GM12878 (cell line): ENCODE measurements around the gene HS1BP3. TPM values are rescaled to one million over a fixed set of nuclear protein-coding genes. Genes with fewer than 3 reads are reported as not detected.

Experiments used
- CREB1 ChIP-seq: IDR thresholded peaks from 2 replicates; pipeline ENCODE4 v1.6.1; 2012; ENCODE audit warnings: low read depth, mild to moderate bottlenecking, inconsistent platforms
- CUX1 ChIP-seq: IDR thresholded peaks from 2 replicates; pipeline ENCODE4 v1.6.1; 2012; ENCODE audit warnings: improper control_type of control experiment, low read depth, low read length; ENCODE audit not compliant: insufficient replicate concordance
- ESRRA ChIP-seq: IDR thresholded peaks from 2 replicates; pipeline ENCODE4 v1.6.1; 2012; ENCODE audit warnings: mild to moderate bottlenecking, low read length, improper control_type of control experiment
- NR2F1 ChIP-seq: fragments of 450-650 bp; conservative IDR thresholded peaks from 2 replicates; pipeline ENCODE4 v1.6.1; 2017; ENCODE audit warnings: mild to moderate bottlenecking
- RFX5 ChIP-seq: IDR thresholded peaks from 2 replicates; pipeline ENCODE4 v1.6.1; 2011; ENCODE audit warnings: low read depth, low read length, improper control_type of control experiment
- SMAD5 ChIP-seq: IDR thresholded peaks from 2 replicates; pipeline ENCODE4 v1.6.1; 2016; ENCODE audit warnings: antibody characterized with exemption, low read depth
- SPI1 ChIP-seq: IDR thresholded peaks from 2 replicates; pipeline ENCODE4 v1.6.1; 2011; ENCODE audit warnings: low read depth, mild to moderate bottlenecking, low read length, moderate library complexity, borderline replicate concordance; ENCODE audit not compliant: insufficient read depth
- SRF ChIP-seq, 2 experiments: IDR thresholded peaks; 2 replicates each; pipeline ENCODE4 v1.6.1; 2011; ENCODE audit warnings: low read depth in 2 of 2, low read length in 2 of 2, mild to moderate bottlenecking in 1 of 2, moderate library complexity in 1 of 2
- TBL1XR1 ChIP-seq: IDR thresholded peaks from 2 replicates; pipeline ENCODE4 v1.6.1; 2012; ENCODE audit warnings: low read depth, low read length, improper control_type of control experiment
- polyA plus RNA-seq, 11 experiments: library from polyadenylated mRNA; depleted of rRNA in 4 of 11; unstranded in 6 of 11; stranded (reverse) in 5 of 11; fragments of >200 nt; fragmentation: Nextera tagmentation in 4 of 11; fragmentation: Illumina TruSeq in 1 of 11; extraction: Ambion mirVana in 4 of 11; extraction: Trizol in 1 of 11; gene quantifications; 1 replicate in 1 of 11; 2 replicates in 10 of 11; pipeline versions ENCODE4 v1.2.1 to v1.2.3, GENCODE V29; 2011 to 2016; ENCODE audit warnings: inconsistent platforms in 2 of 11, missing spikeins in 2 of 11, low read depth in 1 of 11
- total RNA-seq, 4 experiments: library from RNA; depleted of rRNA in 3 of 4; stranded (reverse); fragments of >200 nt in 3 of 4; fragmentation: Illumina TruSeq in 1 of 4; extraction: Trizol in 1 of 4; gene quantifications; 2 replicates each; pipeline versions ENCODE4 v1.2.1 to v1.2.3, GENCODE V29; 2013 to 2021
- TF ChIP-seq, protein P1 (sequence below): fragments of 450-650 bp; IDR thresholded peaks from 2 replicates; pipeline ENCODE4 v1.6.1; 2017; ENCODE audit warnings: antibody characterized with exemption, mild to moderate bottlenecking, moderate library complexity
- TF ChIP-seq, protein P2 (sequence below): fragments of 450-650 bp; IDR thresholded peaks from 2 replicates; pipeline ENCODE4 v1.6.1; 2017; ENCODE audit warnings: mild to moderate bottlenecking, moderate library complexity
- TF ChIP-seq, protein P3 (sequence below): fragments of 450-650 bp; IDR thresholded peaks from 2 replicates; pipeline ENCODE4 v1.6.1; 2018; ENCODE audit warnings: borderline replicate concordance, mild to moderate bottlenecking; ENCODE audit not compliant: partially characterized antibody

The HS1BP3 gene
- total and polyA plus RNA-seq, 10 of the 15 experiments (the other 5 are each of a cell fraction or from before 2014, with no cell fraction given) = 0.47 to 7.2 (median 4.6) TPM

- TF ChIP-seq CUX1 (no peak), TBL1XR1 (peak; percentile 65; the same call in 1 of the 2 replicates), SRF (IDR thresholded peaks at IDR 0.05; ENCODE audit: low read depth in 2 of 2, low read length in 2 of 2) (peak; percentile 6 to 40; a peak in 1 of 4 replicates), RFX5 (no peak), SPI1 (peak; percentile 40; the same call in 1 of the 2 replicates), CREB1 (peak; percentile 90), ESRRA (no peak), SMAD5 (0 out of 2 replicates have a peak, but pooled peaks have one; percentile 32), NR2F1 (peak; percentile 78)
- TF ChIP-seq, protein P1, sequence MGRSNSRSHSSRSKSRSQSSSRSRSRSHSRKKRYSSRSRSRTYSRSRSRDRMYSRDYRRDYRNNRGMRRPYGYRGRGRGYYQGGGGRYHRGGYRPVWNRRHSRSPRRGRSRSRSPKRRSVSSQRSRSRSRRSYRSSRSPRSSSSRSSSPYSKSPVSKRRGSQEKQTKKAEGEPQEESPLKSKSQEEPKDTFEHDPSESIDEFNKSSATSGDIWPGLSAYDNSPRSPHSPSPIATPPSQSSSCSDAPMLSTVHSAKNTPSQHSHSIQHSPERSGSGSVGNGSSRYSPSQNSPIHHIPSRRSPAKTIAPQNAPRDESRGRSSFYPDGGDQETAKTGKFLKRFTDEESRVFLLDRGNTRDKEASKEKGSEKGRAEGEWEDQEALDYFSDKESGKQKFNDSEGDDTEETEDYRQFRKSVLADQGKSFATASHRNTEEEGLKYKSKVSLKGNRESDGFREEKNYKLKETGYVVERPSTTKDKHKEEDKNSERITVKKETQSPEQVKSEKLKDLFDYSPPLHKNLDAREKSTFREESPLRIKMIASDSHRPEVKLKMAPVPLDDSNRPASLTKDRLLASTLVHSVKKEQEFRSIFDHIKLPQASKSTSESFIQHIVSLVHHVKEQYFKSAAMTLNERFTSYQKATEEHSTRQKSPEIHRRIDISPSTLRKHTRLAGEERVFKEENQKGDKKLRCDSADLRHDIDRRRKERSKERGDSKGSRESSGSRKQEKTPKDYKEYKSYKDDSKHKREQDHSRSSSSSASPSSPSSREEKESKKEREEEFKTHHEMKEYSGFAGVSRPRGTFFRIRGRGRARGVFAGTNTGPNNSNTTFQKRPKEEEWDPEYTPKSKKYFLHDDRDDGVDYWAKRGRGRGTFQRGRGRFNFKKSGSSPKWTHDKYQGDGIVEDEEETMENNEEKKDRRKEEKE = peak; percentile 68
- TF ChIP-seq, protein P2, sequence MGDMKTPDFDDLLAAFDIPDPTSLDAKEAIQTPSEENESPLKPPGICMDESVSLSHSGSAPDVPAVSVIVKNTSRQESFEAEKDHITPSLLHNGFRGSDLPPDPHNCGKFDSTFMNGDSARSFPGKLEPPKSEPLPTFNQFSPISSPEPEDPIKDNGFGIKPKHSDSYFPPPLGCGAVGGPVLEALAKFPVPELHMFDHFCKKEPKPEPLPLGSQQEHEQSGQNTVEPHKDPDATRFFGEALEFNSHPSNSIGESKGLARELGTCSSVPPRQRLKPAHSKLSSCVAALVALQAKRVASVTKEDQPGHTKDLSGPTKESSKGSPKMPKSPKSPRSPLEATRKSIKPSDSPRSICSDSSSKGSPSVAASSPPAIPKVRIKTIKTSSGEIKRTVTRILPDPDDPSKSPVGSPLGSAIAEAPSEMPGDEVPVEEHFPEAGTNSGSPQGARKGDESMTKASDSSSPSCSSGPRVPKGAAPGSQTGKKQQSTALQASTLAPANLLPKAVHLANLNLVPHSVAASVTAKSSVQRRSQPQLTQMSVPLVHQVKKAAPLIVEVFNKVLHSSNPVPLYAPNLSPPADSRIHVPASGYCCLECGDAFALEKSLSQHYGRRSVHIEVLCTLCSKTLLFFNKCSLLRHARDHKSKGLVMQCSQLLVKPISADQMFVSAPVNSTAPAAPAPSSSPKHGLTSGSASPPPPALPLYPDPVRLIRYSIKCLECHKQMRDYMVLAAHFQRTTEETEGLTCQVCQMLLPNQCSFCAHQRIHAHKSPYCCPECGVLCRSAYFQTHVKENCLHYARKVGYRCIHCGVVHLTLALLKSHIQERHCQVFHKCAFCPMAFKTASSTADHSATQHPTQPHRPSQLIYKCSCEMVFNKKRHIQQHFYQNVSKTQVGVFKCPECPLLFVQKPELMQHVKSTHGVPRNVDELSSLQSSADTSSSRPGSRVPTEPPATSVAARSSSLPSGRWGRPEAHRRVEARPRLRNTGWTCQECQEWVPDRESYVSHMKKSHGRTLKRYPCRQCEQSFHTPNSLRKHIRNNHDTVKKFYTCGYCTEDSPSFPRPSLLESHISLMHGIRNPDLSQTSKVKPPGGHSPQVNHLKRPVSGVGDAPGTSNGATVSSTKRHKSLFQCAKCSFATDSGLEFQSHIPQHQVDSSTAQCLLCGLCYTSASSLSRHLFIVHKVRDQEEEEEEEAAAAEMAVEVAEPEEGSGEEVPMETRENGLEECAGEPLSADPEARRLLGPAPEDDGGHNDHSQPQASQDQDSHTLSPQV = peak; percentile 92
- TF ChIP-seq, protein P3, sequence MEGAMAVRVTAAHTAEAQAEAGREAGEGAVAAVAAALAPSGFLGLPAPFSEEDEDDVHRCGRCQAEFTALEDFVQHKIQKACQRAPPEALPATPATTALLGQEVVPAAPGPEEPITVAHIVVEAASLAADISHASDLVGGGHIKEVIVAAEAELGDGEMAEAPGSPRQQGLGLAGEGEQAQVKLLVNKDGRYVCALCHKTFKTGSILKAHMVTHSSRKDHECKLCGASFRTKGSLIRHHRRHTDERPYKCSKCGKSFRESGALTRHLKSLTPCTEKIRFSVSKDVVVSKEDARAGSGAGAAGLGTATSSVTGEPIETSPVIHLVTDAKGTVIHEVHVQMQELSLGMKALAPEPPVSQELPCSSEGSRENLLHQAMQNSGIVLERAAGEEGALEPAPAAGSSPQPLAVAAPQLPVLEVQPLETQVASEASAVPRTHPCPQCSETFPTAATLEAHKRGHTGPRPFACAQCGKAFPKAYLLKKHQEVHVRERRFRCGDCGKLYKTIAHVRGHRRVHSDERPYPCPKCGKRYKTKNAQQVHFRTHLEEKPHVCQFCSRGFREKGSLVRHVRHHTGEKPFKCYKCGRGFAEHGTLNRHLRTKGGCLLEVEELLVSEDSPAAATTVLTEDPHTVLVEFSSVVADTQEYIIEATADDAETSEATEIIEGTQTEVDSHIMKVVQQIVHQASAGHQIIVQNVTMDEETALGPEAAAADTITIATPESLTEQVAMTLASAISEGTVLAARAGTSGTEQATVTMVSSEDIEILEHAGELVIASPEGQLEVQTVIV = no peak
Observed at GRCh38 chr2:20650877-20651730, at the start of gene HS1BP3 (continued).
